GM18499 (cell line): ENCODE measurements around the gene SPATS2.
"Not testable (repeated sequence)": the region's sequence is repeated elsewhere in the genome, so short reads cannot be mapped to it uniquely, and the experiment has no call there.

Source experiments
- ATAC-seq: cut with Tn5 transposase; IDR thresholded peaks from one replicate; pipeline ENCODE4 v1.9.1; 2021; ENCODE audit warnings: moderate number of reproducible peaks; ENCODE audit not compliant: insufficient read depth, unreplicated experiment

SPATS2 gene

DNA sequence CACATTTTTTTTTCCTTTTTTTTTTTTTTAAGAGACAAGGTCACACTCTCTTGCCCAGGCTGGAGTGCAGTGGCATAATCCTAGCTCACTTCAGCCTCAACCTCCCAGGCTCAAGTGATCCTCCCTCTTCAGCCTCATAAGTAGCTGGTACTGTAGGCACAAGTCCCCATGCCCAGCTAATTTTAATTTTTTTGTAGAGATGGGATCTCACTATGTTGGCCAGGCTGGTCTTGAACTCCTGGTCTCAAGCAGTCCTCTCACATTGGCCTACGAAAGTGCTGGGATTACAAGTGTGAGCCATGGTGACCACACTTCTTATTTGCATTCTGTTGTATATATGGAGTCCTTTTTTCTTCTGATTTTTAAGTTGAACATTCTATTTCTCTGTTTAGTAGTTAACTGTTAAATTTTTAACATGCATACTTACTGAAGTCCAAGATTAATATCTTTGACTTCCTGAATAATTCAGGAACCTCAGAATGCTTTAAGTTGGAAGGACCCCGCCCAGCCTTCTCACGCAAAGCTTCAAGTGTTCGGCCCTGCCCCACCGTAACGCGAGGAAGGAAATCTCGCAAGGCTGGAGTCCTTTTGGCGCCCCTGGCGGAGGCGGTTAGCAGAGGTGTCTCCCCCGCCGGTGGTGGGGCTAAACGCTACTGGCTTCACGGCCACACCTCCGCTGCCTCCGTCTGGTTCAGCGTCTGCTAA lies 21.6 kb downstream of the SPATS2 start:
- no peak for ATAC-seq

DNA sequence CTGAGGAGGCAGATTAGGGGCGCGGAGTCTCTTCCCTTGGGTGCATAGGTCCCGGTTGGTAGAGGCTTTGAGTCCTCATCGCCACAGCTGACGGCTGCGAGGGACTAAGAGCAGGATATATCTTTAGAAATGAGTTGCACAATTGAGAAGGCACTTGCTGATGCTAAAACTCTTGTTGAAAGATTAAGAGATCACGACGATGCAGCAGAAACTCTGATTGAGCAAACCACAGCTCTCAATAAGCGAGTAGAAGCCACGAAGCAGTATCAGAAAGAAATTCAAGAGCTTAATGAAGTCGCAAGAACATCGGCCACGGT lies 22.1 kb downstream of the SPATS2 start:
- no peak for ATAC-seq

DNA sequence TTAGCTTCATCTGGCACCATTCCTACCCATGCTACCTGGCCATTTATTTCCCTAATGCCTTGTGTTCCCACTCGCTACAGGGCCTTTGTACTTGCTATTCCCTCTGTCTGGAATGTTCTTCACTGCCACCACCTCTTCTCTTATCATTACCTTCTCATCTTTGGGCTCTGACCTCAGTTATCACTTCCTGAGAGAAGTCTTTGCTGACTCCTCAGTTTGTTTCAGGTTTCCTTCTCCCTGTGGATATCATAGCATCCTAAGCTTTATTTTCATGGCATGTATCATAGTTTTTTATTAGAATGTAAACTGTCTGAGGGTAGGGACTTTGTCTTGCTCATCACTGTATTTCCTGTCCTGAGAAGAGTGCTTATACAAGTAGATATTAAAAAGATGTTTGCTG lies 29.7 kb downstream of the SPATS2 start:
- ATAC-seq, result no peak

DNA sequence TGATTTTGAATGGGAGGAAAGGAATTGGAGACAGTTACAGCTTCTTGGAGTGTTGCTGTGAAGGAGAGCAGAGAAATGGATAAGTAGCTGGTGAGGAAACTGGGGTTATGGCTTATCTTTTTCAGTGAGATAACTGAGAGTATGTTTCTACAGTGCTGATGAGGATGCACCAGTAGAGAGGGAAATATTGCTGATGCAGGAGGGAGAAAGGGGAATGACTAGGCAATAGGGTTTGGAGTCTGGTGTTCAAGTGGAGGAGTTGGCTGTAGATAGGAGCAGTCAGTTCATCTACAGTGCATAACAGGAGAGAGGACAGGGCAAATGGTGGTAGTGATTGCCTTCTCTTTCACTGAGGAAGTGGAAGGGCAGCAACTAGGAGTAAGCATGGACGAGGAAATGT lies 33.0 kb downstream of the SPATS2 start:
- ATAC-seq, result no peak

DNA sequence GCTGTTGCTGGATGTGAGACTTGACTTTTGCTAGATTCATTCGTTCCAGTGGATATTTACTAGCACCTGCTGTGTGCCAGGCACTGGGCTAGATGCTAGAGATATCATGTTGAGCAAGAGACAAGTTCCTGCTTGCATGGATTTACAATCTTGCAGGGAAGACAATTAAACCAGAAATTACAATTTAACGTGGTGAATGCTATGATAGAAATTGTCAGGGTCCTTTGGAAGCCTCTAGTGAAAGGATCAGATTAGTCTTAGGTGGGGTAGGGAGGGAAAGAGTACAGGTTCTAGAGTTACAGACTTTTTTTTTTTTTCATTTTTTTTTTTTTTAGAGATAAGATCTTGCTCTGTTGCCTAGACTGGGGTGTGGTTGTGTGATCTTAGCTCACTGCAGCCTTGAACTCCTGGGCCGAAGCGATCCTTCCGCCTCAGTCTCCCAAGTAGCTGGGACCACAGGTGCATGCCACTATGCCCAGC lies 36.7 kb downstream of the SPATS2 start:
- no peak for ATAC-seq

DNA sequence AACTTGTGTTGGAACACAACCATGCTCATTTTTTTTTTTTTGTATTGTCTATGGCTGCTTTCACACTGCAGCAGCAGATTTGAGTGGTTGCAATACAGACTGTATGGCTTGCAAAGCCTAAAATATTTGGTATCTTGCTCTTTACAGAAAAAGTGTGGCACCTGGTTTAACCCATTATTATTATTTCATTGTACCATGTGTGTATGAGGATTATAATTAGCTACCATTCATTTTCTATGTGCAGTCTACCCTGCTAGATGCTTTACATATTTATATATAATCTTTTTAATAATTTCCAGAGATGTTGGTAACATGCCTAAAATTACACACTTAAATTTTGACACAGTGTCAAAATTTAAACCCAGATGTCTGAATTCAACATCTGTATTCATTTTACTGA lies 37.7 kb downstream of the SPATS2 start:
- ATAC-seq, result no peak

DNA sequence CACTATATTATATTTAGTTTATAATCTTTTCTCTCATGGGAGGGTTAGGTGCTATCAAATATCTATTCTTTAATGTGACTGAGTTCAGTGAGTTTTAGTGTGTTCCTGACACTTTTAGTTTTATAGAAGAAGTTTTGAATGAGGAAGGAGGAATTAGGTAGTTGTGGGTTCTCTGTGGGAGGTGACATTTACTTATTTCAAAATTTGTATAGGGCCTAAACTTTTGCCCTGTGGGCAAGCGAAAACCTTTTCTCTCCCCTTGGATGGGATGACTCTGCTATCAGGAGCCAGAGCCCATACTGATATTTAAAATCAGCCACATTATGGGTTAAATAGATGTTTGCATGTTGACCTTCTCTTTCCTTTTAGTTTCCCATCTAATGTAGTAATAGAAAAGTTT lies 43.6 kb downstream of the SPATS2 start:
- ATAC-seq, result no peak

DNA sequence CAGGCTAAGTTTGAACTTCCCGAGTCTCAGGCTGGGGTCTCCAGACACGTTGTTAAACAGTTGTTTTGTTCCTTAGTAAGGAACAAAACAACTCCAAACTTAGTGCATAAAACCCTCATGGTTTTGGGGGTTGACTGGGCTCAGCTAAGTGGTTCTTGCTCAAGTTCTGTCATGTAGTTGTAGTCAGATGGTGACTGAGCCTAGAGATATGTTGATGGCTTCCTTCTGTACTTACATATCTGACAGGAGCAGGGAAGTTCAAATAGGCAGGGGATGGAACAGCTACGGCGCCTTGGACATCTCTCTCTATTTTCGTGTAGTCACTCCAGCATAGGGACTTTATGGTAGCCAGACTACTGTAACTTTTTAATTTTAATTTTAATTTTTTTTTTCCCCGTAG lies 45.7 kb downstream of the SPATS2 start:
- ATAC-seq, result no peak

DNA sequence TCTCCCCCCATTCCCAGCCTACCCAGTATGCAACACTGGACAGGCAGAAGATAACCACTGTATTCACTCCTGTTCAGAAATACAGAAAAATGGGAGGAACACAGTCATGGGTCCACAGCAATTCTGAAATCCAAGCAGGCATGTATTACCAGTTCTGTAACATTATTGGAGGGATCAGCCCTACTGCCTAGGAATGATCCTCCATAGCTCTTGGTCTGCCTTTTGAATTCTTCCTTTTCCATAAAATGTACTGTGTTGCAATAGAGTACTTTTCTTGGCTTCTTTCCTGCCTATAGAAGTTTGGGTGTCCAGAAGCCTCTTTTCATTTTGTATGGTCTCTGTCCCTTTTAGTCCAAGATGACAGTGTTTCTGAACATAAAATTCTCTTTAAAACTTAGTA lies 46.5 kb downstream of the SPATS2 start:
- ATAC-seq, result no peak

DNA sequence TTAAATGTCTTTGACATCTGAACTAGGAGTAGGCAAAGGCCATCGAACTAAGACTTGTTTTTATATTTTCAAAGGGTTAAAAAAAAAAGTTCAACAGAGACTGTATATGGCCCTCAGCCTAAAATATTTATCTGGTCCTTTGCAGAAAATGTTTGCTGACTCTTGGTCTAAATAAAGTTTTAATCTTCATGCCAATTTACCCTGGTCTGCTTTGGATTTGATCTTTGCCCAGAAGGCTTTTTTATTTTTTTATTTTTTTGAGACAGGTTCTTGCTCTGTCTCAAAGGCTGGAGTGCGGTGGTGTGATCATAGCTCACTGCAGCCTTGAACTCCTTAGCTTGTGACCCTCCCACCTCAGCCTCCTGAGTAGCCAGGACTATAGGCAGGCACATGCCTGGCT lies 47.1 kb downstream of the SPATS2 start:
- no peak for ATAC-seq

DNA sequence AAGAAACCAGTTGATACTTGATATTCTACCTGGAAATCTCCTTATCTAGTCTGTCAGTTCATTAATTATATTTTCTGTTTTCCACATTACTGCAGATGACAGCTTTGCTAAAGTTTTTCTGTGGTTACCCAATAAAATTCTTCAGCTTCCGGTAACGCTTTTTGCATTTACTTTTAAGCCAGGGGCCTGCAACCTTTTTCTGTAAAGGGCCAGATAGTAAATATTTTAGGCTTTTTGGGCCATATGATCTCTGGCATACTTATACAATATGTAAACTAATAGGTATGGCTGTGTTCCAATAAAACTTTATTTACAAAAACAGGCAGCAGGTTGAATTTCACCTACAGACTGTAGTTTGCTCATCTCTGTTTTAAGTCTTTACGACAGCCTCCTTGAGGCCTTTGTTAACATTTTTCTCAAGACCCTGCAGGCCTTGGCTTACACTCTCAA lies 48.3 kb downstream of the SPATS2 start:
- no peak for ATAC-seq

DNA sequence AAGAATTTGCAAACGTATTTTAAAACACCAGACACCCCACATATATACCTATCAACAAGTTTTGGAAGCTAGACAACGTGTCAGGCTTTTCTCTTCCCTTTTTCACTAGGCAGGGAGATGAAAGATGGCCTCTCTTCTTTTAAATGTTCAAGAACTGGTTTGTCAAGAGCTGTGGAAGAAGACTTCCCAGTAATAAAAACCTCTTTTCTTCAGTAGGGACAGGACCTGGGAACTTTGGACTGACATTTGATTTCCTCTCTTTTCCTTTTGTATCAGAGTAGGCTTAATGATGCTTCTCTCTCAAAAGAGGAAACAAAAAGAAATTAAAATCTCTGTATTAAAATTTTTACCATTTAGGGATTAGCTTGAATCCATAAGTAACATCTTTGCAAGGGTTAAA lies 49.6 kb downstream of the SPATS2 start:
- ATAC-seq, result no peak

DNA sequence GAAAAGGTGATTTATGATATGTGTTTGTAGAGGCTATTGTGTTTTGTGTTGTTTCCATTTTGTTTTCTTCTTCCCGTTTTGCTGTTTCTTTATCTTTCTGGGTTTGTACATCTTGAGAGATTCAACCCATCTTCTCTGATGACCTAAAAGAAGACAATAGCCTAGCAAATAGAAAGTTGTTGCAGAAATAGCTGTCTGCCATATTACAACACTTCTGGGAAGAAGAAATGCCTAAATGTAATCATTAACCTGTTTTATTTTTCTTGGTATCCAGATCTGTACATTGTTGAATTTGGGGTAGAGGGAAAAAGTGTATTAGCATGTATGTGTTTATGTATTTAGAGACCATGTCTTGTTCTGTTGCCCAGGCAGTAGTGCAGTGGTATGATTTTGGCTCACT lies 50.3 kb downstream of the SPATS2 start:
- no peak for ATAC-seq

DNA sequence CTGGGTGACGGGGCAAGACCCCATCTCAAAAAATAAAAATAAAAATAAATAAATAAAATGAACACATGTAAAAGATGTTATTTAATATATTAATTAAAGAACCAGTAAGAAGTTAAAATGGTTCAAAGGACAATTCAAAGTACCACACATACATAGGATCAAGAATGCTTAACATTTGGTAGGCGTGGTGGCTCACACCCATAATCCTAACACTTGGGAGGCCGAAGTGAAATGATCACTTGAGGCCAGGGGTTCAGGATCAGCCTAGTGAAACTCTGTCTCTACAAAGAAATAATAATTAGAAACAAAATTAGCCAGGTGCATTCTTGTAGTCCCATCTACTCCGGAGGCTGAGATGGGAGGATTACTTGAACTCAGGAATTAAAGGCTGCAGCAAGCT lies 53.3 kb downstream of the SPATS2 start:
- no peak for ATAC-seq

DNA sequence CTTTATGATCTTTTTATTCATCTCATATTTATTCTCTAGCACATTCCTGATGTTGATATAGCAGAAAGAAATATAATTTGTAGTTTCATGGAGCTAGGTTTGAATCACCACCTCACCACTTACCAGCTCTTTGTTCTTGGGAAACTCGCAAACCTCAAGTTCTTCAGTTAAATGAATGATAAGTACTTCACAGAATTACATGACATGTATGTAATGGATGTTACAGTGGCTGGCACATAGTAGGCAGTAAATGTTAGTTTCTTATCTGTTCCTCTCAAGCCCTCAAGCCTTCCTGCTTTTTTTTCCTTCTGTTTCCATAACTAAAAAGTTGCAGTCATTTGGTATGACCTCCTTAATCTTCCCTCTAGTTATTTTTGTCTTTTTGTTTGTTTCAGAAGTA lies 54.9 kb downstream of the SPATS2 start:
- no peak for ATAC-seq

DNA sequence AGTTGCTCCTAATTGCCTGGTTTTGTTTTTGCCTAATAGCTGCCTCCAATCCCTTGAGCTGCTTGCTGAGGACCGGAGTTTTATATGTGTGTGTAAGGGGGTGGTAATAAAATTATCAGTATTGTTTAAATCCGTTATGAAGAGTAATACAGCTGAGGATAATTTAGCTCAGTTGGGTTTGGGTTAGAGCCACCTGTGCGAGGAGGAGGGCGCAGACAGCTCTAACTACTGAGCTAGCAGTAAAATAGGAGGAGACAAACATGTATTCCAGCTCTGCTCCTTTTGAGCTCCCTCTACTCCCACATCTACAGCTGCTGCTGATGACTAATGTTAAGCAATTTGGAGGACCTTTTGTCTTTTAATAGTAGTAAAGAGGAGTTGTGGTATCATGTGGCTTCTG lies 61.5 kb downstream of the SPATS2 start:
- no peak for ATAC-seq

DNA sequence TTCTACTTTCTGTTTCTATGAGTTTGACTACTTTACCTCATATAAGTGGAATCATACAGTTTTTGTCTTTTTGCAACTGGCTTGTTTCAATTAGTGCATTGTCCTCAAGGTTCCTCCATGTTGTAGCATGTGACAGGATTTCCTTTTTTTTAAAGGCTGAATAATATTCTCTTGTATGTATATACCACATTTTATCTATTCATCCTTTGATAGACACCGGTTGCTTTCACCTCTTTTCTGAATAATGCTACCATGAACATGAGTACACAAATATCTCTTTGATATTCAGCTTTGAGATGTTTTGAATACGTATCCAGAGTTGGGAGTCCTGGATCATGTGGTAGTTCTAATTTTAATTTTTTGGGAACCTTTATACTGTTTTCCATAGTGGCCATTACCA lies 65.4 kb downstream of the SPATS2 start:
- ATAC-seq, result no peak

DNA sequence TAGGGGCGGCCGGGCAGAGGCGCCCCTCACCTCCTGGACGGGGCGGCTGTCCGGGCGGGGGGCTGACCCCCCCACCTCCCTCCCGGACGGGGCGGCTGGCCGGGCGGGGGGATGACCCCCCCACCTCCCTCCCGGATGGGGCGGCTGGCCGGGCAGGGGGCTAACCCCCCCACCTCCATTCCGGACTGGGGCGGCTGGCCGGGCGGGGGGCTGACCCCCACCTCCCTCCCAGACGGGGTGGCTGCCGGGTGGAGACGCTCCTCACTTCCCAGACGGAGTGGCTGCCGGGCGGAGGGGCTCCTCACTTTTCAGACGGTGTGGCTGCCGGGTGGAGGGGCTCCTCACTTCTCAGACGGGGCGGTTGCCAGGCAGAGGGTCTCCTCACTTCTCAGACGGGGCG lies 69.5 kb downstream of the SPATS2 start:
- ATAC-seq, result not testable (repeated sequence)

DNA sequence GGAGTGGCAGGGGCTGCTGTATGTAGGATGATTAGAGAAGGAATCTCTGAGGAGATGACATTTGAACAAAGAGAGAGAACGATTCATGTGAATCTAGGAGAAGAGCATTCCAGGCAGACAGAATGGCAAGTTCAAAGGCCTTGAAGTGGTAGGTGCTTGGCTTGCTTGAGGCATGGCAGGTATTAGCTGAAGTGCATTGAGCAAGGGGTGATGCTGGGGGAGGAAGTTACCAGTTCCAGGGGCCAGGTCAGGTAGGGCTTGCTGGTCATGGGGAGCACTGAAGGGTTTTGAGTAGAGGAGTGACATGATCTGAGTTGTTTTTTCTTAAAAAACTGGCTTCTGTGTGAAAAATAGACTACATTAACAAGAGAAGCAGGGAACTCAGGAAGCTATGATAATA lies 71.8 kb downstream of the SPATS2 start:
- ATAC-seq, result no peak

DNA sequence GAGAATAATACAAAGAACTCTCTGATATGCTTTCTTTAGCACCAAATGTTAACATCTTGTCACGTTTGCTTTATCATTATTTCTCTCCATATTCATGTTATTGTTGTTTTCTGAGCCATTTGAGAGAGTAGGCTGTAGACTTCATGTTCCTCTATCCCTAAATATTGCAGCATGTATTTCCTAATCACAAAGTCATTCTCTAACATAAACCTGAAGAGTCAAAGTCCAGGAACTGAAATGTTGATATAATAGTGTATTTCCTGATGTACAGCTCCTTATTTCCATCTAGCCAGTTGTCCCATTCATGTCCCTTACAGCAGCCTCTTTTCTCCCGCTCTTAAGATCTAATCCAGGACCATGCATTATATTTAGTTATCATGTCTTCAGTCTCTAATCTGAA lies 72.8 kb downstream of the SPATS2 start:
- no peak for ATAC-seq

DNA sequence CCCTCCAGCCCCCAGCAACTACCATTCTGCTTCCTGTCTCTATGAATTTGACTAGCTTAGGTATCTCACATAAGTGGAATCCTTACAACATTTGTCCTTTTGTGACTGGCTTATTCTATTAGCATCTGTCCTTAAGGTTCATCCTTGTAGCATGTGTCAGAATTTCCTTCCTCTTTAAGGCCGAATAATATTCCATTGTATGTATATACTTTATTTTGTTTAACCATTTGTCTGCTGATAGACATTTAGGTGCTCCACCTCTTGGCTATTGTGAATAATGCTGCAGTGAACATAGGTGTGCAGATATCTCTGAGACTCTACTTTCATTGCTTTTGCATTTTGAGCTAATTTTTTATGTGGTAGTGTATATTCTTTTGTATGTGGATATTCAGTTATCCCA lies 75.7 kb downstream of the SPATS2 start:
- ATAC-seq, result no peak

DNA sequence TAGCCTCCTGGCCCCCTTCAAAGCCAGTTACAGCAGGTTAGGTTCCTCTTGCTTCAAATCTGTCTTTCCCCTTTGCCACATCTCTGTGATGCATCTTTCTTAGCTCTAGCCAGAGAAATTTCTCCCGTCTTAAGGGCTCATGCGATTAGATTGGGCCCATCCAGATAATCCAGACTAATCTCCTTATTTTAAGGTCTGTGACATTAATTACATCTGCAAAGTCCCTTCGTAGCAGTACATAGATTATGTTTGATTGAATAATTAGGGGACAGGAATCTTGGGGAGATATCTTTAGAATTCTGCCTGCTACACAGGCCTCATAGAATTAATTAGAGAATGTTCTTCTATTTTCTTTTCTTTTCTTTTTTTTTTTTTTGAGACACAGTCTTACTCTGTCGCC lies 79.3 kb downstream of the SPATS2 start:
- ATAC-seq, result no peak

DNA sequence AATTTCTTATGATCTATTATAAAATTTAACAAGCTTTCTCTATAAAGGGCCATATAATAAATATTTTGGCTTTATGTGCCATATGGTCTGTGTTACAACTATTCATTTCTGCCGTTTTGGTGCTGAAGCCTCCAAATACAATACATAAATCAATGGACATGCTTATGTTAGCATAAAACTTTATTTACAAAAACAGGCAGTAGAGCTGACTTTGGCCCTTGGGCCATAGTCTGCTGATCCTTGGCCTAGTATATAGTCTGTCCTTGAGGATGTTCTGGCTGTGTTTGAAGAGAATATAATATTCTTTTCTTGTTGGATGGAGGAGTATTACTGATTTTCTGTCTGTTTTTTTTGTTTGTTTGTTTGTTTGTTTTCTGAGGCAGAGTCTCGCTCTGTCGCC lies 81.6 kb downstream of the SPATS2 start:
- no peak for ATAC-seq
